GM18519 (cell line): ENCODE results near the gene LALBA.
"Not testable (repeated sequence)": the region's sequence is repeated elsewhere in the genome, so short reads cannot be mapped to it uniquely, and the experiment has no call there.

ENCODE experiments used
- ATAC-seq: cut with Tn5 transposase; IDR thresholded peaks from one replicate; pipeline ENCODE4 v1.9.1; 2021; ENCODE audit warnings: mild to moderate bottlenecking, moderate library complexity; ENCODE audit not compliant: unreplicated experiment, low FRiP score

The LALBA gene

DNA sequence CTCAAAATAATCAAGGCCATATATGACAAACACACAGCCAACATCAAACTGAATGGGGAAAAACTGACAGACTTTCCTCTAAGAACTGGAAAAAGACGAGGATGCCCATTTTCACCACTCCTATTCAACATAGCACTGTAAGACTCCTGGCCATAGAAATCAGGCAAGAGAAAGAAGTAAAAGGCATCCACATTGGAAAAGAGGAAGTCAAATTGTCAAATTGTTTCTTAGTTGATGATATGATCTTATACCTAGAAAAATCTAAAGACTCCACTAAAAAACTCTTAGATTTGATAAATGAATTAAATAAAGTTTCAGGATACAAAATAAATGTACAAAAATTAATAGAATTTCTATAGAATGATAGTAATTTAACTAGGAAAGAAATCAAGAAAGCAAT is 33.2 kb downstream of the LALBA start:
- no peak for ATAC-seq

DNA sequence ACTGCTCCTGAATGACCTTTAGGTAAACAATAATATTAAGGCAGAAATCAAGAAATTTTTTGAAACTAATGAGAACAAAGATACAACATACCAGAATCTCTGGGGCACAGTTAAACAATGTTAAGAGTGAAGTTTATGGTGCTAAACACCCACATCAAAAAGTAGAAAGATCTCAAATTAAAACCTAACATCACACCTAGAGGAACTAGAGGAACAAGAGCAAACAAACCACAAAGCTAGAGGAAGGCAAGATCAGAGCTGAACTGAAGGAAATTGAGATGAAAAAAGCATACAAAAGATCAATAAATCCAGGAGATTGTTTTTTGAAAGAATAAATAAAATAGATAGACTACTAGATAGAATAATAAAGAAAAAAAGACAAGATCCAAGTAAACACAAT is 37.2 kb downstream of the LALBA start:
- no peak for ATAC-seq

DNA sequence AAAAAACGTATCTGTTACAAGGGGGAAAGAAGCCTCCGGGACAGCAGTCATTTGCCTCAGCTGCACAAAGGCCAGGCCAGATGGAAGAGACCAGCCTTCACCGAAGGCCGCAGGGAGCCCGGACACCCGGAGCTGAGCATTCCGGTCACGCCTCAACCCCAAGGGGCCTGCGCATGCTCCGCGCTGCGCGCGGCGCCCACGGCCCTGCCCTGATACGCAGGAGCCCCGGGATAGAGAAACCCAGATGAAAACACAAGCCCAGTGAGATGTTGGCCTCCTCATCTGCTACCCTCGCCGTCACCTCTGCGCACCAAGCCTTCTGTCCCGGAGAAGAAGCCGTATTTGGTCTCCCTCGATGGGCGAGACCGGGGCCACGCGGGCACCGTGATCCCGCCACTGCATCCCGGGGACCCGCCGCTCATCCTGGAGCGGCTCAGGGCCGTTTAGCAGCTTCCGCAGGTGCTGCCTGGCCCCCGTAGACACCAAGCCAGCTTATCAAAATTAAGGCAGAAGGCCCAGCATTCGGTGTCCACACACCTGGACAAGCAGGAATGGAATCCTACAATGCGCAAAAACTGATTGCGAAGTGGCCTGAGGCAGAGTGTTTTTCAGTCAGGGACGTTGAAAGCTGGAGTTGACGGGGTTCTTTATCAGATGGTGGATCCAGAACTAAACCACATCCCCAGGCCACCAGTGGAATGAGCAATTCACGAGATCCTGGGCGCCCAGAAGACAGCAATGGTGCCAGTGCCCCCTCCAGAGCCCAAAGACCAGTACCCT is 41.8 kb downstream of the LALBA start:
- ATAC-seq = no peak

DNA sequence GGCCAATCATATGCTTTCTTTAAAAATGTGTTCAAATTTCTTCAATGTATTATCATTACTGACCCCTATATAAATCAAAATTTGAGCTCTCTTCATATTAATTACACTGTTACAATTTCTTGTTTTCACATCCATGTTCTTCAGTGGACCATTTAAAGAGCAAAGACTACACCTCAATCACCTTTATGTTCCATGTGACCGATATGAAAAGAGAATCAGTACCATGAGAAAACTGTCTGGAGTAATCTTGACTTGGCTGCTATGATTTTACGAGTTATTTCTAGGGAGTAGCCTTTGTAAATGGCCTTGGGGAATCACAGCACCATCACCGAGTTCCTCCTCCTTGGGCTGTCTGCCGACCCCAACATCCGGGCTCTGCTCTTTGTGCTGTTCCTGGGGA is 44.5 kb downstream of the LALBA start, which contains the start of gene OR8S1:
OR8S1 (plus strand) TSS at position 301 of the 400 bp plus-strand sequence; CDS start at position 301, 0 bp downstream.
- no peak for ATAC-seq

DNA sequence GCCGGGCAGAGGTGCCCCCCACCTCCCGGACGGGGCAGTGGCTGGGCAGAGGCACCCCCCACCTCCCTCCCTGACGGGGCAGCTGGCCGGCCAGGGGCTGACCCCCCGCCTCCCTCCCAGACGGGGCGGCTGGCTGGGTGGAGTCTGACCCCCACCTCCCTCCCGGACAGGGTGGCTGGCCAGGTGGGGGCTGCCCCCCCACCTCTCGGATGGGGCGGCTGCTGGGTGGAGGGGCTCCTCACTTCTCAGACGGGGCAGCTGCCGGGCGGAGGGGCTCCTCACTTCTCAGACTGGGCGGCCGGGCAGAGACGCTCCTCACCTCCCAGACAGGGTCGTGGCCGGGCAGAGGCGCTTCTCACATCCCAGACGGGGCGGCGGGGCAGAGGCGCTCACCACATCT is 49.5 kb downstream of the LALBA start:
- not testable (repeated sequence) for ATAC-seq
